HepG2 (cell line): ENCODE measurements around the gene RASL10B. TPM values are rescaled to one million over a fixed set of nuclear protein-coding genes. Genes with fewer than 3 reads are reported as not detected.

Experiments
- ATAC-seq: fragments of 200-7000 bp; cut with Tn5 transposase; 3 replicates; pipeline ENCODE4 v1.9.1; 2020; ENCODE audit warnings: mild to moderate bottlenecking, moderate library complexity
- BruUV-seq: library from RNA; stranded (reverse); fragments of 400-500 nt; replicated peaks from 2 replicates; lab custom pipeline; 2021; lab: Mats Ljungman, UMichigan
- CTCF ChIA-PET: fragments of 300-600 bp; formaldehyde crosslinking; extraction: SDS; loops from one replicate; lab custom pipeline; 2021; ENCODE audit warnings: low total read pairs, inconsistent platforms, low intra/inter-chr PET ratio; lab: Yijun Ruan, JAX
- POLR2A ChIA-PET: fragments of 350-600 bp; sonication (Branson Sonifier 250); formaldehyde crosslinking; loops from one replicate; lab custom pipeline; 2020; ENCODE audit warnings: antibody characterized with exemption, inconsistent platforms; lab: Yijun Ruan, JAX
- DNase-seq: peaks from one replicate; pipeline ENCODE4 v3.0.0-alpha.2; 2015; ENCODE audit warnings: low spot score
- FAIRE-seq: peaks from 3 replicates; lab custom pipeline; 2011; peaks lifted over from hg19 to GRCh38; lab: Jason Lieb, UNC
- H2AFZ ChIP-seq: one replicate; pipeline ENCODE4 v1.6.1; 2011; ENCODE audit warnings: low read length, inconsistent platforms
- H3K27ac ChIP-seq: fragments of 300-600 bp; 3 replicates; pipeline ENCODE4 v1.8.0; 2011; ENCODE audit warnings: mixed run types, mild to moderate bottlenecking, mixed read lengths, low read length, inconsistent platforms; ENCODE audit not compliant: insufficient read depth; ENCODE audit errors: extremely low read length
- H3K27me3 ChIP-seq, 2 experiments: fragments of 200-600 bp in 1 of 2; 2 replicates in 1 of 2; 3 replicates in 1 of 2; pipeline versions ENCODE4 v1.6.0 to v1.8.0; 2011; ENCODE audit warnings: low read length in 2 of 2, mild to moderate bottlenecking in 2 of 2, moderate library complexity in 2 of 2, inconsistent platforms in 1 of 2; ENCODE audit not compliant: insufficient read depth in 2 of 2, control insufficient read depth in 1 of 2
- H3K36me3 ChIP-seq, 2 experiments: fragments of 200-600 bp in 1 of 2; replicated peaks in 1 of 2; 2 replicates in 1 of 2; 3 replicates in 1 of 2; pipeline versions ENCODE4 v1.5.1 to v1.8.0; 2011; ENCODE audit warnings: low read length in 2 of 2, inconsistent platforms in 1 of 2; ENCODE audit not compliant: insufficient read depth in 2 of 2, control insufficient read depth in 1 of 2
- H3K4me1 ChIP-seq: 2 replicates; pipeline ENCODE4 v1.5.1; 2012; ENCODE audit warnings: low read length, inconsistent platforms; ENCODE audit not compliant: insufficient read depth
- H3K4me2 ChIP-seq: 2 replicates; pipeline ENCODE4 v1.6.0; 2011; ENCODE audit warnings: low read depth, low read length, inconsistent platforms
- H3K4me3 ChIP-seq, 3 experiments: fragments of 200-600 bp in 1 of 3; sonication (generic), shearing (Covaris generic) in 1 of 3; replicated peaks in 1 of 3; 2 replicates each; pipeline ENCODE4 v1.5.1; 2011 to 2016; ENCODE audit warnings: low read length in 3 of 3, inconsistent platforms in 2 of 3, low read depth in 2 of 3, mild to moderate bottlenecking in 2 of 3, control low read depth in 1 of 3, mixed read lengths in 1 of 3; ENCODE audit not compliant: insufficient read depth in 1 of 3
- H3K79me2 ChIP-seq: one replicate; pipeline ENCODE4 v1.6.1; 2011; ENCODE audit warnings: low read length, inconsistent platforms; ENCODE audit not compliant: insufficient read depth
- H3K9ac ChIP-seq: 2 replicates; pipeline ENCODE4 v1.6.0; 2011; ENCODE audit warnings: mild to moderate bottlenecking, low read depth, low read length, inconsistent platforms; ENCODE audit not compliant: insufficient read depth
- H3K9me3 ChIP-seq: 2 replicates; pipeline ENCODE4 v1.5.1; 2012; ENCODE audit warnings: mild to moderate bottlenecking, low read length
- H4K20me1 ChIP-seq: 2 replicates; pipeline ENCODE4 v1.6.0; 2011; ENCODE audit warnings: inconsistent platforms, mild to moderate bottlenecking, low read length, moderate library complexity; ENCODE audit not compliant: insufficient read depth
- KLF15 ChIP-seq: sonication (generic); formaldehyde crosslinking; IDR thresholded peaks from 2 replicates; pipeline ENCODE4 v1.8.1; 2023; ENCODE audit warnings: borderline replicate concordance, mild to moderate bottlenecking, inconsistent platforms, missing genetic modification reagents, mixed read lengths
- PAWR ChIP-seq: sonication (generic); formaldehyde crosslinking; IDR thresholded peaks from 2 replicates; pipeline ENCODE4 v1.4.0; 2020; ENCODE audit warnings: missing genetic modification reagents, mild to moderate bottlenecking, borderline replicate concordance
- POLR2A ChIP-seq, 2 experiments: IDR thresholded peaks; 2 replicates each; pipeline ENCODE4 v1.6.1; 2011; ENCODE audit warnings: low read depth in 2 of 2, low read length in 2 of 2, mild to moderate bottlenecking in 1 of 2, moderate library complexity in 1 of 2; ENCODE audit not compliant: insufficient read depth in 1 of 2
- POLR2AphosphoS2 ChIP-seq: IDR thresholded peaks from 2 replicates; pipeline ENCODE4 v1.6.1; 2011; ENCODE audit warnings: low read depth, low read length, improper control_type of control experiment
- RERE ChIP-seq: IDR thresholded peaks from 2 replicates; pipeline ENCODE4 v1.6.1; 2016; ENCODE audit warnings: low read depth, missing genetic modification reagents, missing compliant biosample characterization
- SALL2 ChIP-seq: sonication (generic); formaldehyde crosslinking; IDR thresholded peaks from 2 replicates; pipeline ENCODE4 v1.8.1; 2023; ENCODE audit warnings: mild to moderate bottlenecking, missing genetic modification reagents, inconsistent platforms
- SRF ChIP-seq: IDR thresholded peaks from 2 replicates; pipeline ENCODE4 v1.6.1; 2011; ENCODE audit warnings: mild to moderate bottlenecking, low read depth, low read length, moderate library complexity
- YEATS4 ChIP-seq: sonication (generic); formaldehyde crosslinking; IDR thresholded peaks from 2 replicates; pipeline ENCODE4 v1.4.0; 2020; ENCODE audit warnings: missing genetic modification reagents, borderline replicate concordance
- ZNF317 ChIP-seq: sonication (generic); formaldehyde crosslinking; IDR thresholded peaks from 2 replicates; pipeline ENCODE4 v1.5.0; 2020; ENCODE audit warnings: mild to moderate bottlenecking, missing genetic modification reagents
- ZNF331 ChIP-seq: sonication (generic); formaldehyde crosslinking; IDR thresholded peaks from 2 replicates; pipeline ENCODE4 v1.4.0; 2020; ENCODE audit warnings: missing genetic modification reagents
- ZNF567 ChIP-seq: sonication (generic); formaldehyde crosslinking; IDR thresholded peaks from 2 replicates; pipeline ENCODE4 v1.8.1; 2023; ENCODE audit warnings: mild to moderate bottlenecking, missing genetic modification reagents, borderline replicate concordance
- ZNF678 ChIP-seq: sonication (generic); formaldehyde crosslinking; IDR thresholded peaks from 2 replicates; pipeline ENCODE4 v1.4.0; 2020; ENCODE audit warnings: mild to moderate bottlenecking, missing genetic modification reagents
- in situ Hi-C: cut with HindIII; loops from 2 replicates; pipeline ENCODE4 v1.10.0; 2017; ENCODE audit warnings: low pct_unique_long_range_greater_than_20kb; ENCODE audit not compliant: extremely low pct_ligation_motif_present
- intact Hi-C: fragments of 100-400 bp; cut with micrococcal nuclease; formaldehyde crosslinking; loops from one replicate; pipeline ENCODE4 v1.10.0; 2022; ENCODE audit not compliant: unreplicated experiment
- polyA plus RNA-seq, 8 experiments: library from polyadenylated mRNA; depleted of rRNA in 3 of 8; stranded (reverse) in 7 of 8; unstranded in 1 of 8; fragments of >200 nt; fragmentation: Illumina TruSeq in 4 of 8; extraction: Trizol in 4 of 8; gene quantifications; 2 replicates each; pipeline versions ENCODE4 v1.2.1 to v1.2.3, GENCODE V29; 2011 to 2016; ENCODE audit warnings: low read depth in 4 of 8, missing spikeins in 1 of 8, mixed read lengths in 1 of 8; ENCODE audit not compliant: insufficient read depth in 1 of 8
- total RNA-seq, 5 experiments: library from RNA; depleted of rRNA; stranded (reverse); fragments of >200 nt; fragmentation: Illumina TruSeq; extraction: Trizol; gene quantifications; 2 replicates each; pipeline ENCODE4 v1.2.3, GENCODE V29; 2016; ENCODE audit warnings: low read depth in 1 of 5
- TF ChIP-seq, protein P1 (sequence below): sonication (generic); formaldehyde crosslinking; IDR thresholded peaks from 2 replicates; pipeline ENCODE4 v1.5.0; 2020; ENCODE audit warnings: mild to moderate bottlenecking, missing genetic modification reagents, borderline replicate concordance
- TF ChIP-seq, protein P2 (sequence below): sonication (generic); formaldehyde crosslinking; IDR thresholded peaks from 2 replicates; pipeline ENCODE4 v1.8.1; 2023; ENCODE audit warnings: mild to moderate bottlenecking, moderate library complexity, missing genetic modification reagents

The RASL10B gene
- total and polyA plus RNA-seq, 2 of the 13 experiments (the other 11 are each of a cell fraction or from before 2014, with no cell fraction given), result 8.8 to 11.0 TPM

GRCh38 chr17:35757243-35757642, 25.8 kb downstream of the RASL10B start:
- H3K9ac ChIP-seq, result no peak overlapping the region
- DNase-seq (no peak), FAIRE-seq (no peak)
- H2AFZ ChIP-seq, result no peak overlapping the region
- H3K27ac ChIP-seq, result no peak overlapping the region
- H3K79me2 ChIP-seq, result no peaks in the 10 kb centered on the region
- H3K4me1 ChIP-seq, result peaks cover 12% of the 10 kb centered on the region
- no peaks in the 10 kb centered on the region for H3K9me3 ChIP-seq
- H3K27me3 ChIP-seq, result peaks cover 0 to 19% of the 10 kb centered on the region in 2 experiments; a peak in 2 of 5 replicates
- no peak overlapping the region for H3K4me3 ChIP-seq
- no peak overlapping the region for H3K4me2 ChIP-seq
- intact Hi-C loops, result no loop called here
- POLR2A ChIA-PET, result no interaction called here
- TF ChIP-seq, protein P1, sequence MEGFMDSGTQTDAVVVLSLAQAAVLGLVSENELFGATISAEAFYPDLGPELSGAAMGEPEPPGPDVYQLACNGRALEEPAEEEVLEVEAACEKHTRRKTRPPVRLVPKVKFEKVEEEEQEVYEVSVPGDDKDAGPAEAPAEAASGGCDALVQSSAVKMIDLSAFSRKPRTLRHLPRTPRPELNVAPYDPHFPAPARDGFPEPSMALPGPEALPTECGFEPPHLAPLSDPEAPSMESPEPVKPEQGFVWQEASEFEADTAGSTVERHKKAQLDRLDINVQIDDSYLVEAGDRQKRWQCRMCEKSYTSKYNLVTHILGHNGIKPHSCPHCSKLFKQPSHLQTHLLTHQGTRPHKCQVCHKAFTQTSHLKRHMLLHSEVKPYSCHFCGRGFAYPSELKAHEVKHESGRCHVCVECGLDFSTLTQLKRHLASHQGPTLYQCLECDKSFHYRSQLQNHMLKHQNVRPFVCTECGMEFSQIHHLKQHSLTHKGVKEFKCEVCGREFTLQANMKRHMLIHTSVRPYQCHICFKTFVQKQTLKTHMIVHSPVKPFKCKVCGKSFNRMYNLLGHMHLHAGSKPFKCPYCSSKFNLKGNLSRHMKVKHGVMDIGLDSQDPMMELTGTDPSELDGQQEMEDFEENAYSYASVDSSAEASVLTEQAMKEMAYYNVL (CRISPR knock-in tag), result no peak
- TF ChIP-seq, protein P2, sequence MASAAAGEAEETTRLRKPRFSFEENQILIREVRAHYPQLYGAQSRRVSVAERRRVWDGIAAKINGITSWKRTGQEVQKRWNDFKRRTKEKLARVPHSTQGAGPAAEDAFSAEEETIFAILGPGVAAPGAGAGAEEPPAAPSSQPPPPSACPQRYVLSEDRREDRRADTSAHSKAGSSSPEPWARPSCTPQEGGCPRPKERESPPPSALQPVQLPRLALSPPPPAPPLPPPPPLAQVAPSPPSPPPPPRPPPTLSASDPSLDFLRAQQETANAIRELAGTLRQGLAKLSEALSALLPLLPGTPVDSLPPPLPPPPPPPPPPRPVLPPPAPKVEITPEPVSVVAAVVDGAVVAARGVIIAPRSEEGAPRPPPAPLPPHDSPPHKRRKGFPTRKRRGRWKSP (CRISPR knock-in tag), result no peak
- TF ChIP-seq SALL2 (no peak), RERE (CRISPR knock-in tag) (no peak), POLR2A (IDR thresholded peaks at IDR 0.05; ENCODE audit: insufficient read depth in 1 of 2, low read depth in 2 of 2, low read length in 2 of 2) (no peak), ZNF678 (CRISPR knock-in tag) (no peak), YEATS4 (CRISPR knock-in tag) (no peak), SRF (no peak), ZNF317 (CRISPR knock-in tag) (no peak), PAWR (CRISPR knock-in tag) (no peak), KLF15 (no peak), ZNF331 (CRISPR knock-in tag) (no peak), POLR2AphosphoS2 (no peak), ZNF567 (CRISPR knock-in tag) (no peak)
- TF ChIP-seq, all 625 proteins: peak for 0
- H4K20me1 ChIP-seq, result no peaks in the 10 kb centered on the region
- BruUV-seq, result no TSS peak
- CTCF ChIA-PET, result no interaction called here
- ATAC-seq, result no peak
- in situ Hi-C loops, result no loop called here
- no peaks in the 10 kb centered on the region for H3K36me3 ChIP-seq
